Parathyroid adenoma (tissue), 2 donors: ENCODE measurements around the gene USP1.

Experiments used
- H2AFZ ChIP-seq: fragments of 300-600 bp; sonication (generic); one replicate; pipeline ENCODE4 v1.7.0; 2017; ENCODE audit warnings: antibody characterized with exemption, mild to moderate bottlenecking
- H3K27ac ChIP-seq: fragments of 300-600 bp; sonication (generic); one replicate; pipeline ENCODE4 v1.7.0; 2017
- H3K27me3 ChIP-seq: fragments of 300-600 bp; sonication (generic); one replicate; pipeline ENCODE4 v1.7.0; 2017; ENCODE audit warnings: low read length; ENCODE audit not compliant: control insufficient read depth, insufficient read depth
- H3K36me3 ChIP-seq: fragments of 300-600 bp; sonication (generic); one replicate; pipeline ENCODE4 v1.7.0; 2017; ENCODE audit warnings: low read length; ENCODE audit not compliant: control insufficient read depth, insufficient read depth
- H3K4me1 ChIP-seq: fragments of 300-600 bp; sonication (generic); one replicate; pipeline ENCODE4 v1.7.0; 2017; ENCODE audit warnings: control low read depth
- H3K4me2 ChIP-seq: fragments of 300-600 bp; sonication (generic); one replicate; pipeline ENCODE4 v1.7.0; 2017; ENCODE audit warnings: low read length
- H3K4me3 ChIP-seq: fragments of 300-600 bp; sonication (generic); one replicate; pipeline ENCODE4 v1.7.0; 2017; ENCODE audit warnings: low read depth, low read length
- H3K79me2 ChIP-seq: fragments of 300-600 bp; sonication (generic); one replicate; pipeline ENCODE4 v1.7.0; 2017; ENCODE audit warnings: control low read depth
- H3K9ac ChIP-seq: fragments of 300-600 bp; sonication (generic); one replicate; pipeline ENCODE4 v1.7.0; 2017; ENCODE audit warnings: mild to moderate bottlenecking
- H3K9me3 ChIP-seq: fragments of 300-600 bp; sonication (generic); one replicate; pipeline ENCODE4 v1.7.0; 2017; ENCODE audit warnings: low read length; ENCODE audit not compliant: control insufficient read depth
- TF ChIP-seq, protein P1 (sequence below): fragments of 300-600 bp; sonication (generic); IDR thresholded peaks from one replicate; pipeline ENCODE4 v1.7.0; 2017; ENCODE audit warnings: antibody characterized with exemption, mild to moderate bottlenecking
- donor health status: primary hyperparathyroidism.

The USP1 gene

GRCh38 chr1:62487956-62488355 lies 51.1 kb downstream of the USP1 start:
- Histone ChIP-seq H3K27me3 (no peaks in the 10 kb centered on the region), H3K4me1 (no peaks in the 10 kb centered on the region), H3K4me2 (no peak overlapping the region), H3K4me3 (no peak overlapping the region), H3K9ac (no peak overlapping the region), H3K79me2 (no peaks in the 10 kb centered on the region), H3K9me3 (no peaks in the 10 kb centered on the region), H3K36me3 (no peaks in the 10 kb centered on the region), H3K27ac (no peak overlapping the region), H2AFZ (no peak overlapping the region)
- TF ChIP-seq, protein P1, sequence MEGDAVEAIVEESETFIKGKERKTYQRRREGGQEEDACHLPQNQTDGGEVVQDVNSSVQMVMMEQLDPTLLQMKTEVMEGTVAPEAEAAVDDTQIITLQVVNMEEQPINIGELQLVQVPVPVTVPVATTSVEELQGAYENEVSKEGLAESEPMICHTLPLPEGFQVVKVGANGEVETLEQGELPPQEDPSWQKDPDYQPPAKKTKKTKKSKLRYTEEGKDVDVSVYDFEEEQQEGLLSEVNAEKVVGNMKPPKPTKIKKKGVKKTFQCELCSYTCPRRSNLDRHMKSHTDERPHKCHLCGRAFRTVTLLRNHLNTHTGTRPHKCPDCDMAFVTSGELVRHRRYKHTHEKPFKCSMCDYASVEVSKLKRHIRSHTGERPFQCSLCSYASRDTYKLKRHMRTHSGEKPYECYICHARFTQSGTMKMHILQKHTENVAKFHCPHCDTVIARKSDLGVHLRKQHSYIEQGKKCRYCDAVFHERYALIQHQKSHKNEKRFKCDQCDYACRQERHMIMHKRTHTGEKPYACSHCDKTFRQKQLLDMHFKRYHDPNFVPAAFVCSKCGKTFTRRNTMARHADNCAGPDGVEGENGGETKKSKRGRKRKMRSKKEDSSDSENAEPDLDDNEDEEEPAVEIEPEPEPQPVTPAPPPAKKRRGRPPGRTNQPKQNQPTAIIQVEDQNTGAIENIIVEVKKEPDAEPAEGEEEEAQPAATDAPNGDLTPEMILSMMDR = no peak

DNA sequence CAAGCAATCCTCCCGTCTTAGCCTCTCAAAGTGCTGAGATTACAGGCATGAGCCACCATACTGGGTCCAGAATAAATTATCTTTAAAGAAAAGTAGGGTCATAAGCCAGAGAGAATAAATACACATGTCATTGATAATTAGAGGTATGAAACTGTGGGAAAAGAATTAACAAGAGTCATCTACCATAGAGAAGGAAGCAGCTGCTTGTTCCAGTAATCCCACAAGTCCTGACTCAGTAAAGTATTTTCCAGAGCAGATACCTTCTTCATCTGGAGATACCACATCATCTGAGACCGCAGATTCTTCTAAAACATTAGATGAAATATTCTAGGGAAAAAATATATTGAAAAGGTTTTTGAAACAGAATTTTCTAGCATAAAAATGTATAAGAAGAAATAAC lies 55.7 kb downstream of the USP1 start:
- H3K4me3 ChIP-seq = no peak overlapping the region
- H3K27ac ChIP-seq = no peak overlapping the region
- TF ChIP-seq, protein P1 = no peak
- no peak overlapping the region for H2AFZ ChIP-seq
- no peak overlapping the region for H3K4me2 ChIP-seq
- H3K4me1 ChIP-seq = no peaks in the 10 kb centered on the region
- no peaks in the 10 kb centered on the region for H3K79me2 ChIP-seq
- H3K9me3 ChIP-seq = no peaks in the 10 kb centered on the region
- no peaks in the 10 kb centered on the region for H3K36me3 ChIP-seq
- no peaks in the 10 kb centered on the region for H3K27me3 ChIP-seq
- H3K9ac ChIP-seq = no peak overlapping the region

- Histone ChIP-seq H3K36me3 (no peaks in the 10 kb centered on the region), H3K4me1 (no peaks in the 10 kb centered on the region), H3K4me2 (no peak overlapping the region)
Observed at GRCh38 chr1:62493656-62494055, 56.8 kb downstream of the USP1 start.

GRCh38 chr1:62494137-62494536 lies 57.3 kb downstream of the USP1 start:
- no peak overlapping the region for H3K4me2 ChIP-seq
- H3K27ac ChIP-seq = no peak overlapping the region
- no peaks in the 10 kb centered on the region for H3K27me3 ChIP-seq
- H3K9me3 ChIP-seq = no peaks in the 10 kb centered on the region
- no peak overlapping the region for H2AFZ ChIP-seq
- H3K9ac ChIP-seq = no peak overlapping the region
- TF ChIP-seq, protein P1 = no peak
- no peaks in the 10 kb centered on the region for H3K79me2 ChIP-seq
- no peaks in the 10 kb centered on the region for H3K36me3 ChIP-seq
- H3K4me3 ChIP-seq = no peak overlapping the region
- H3K4me1 ChIP-seq = no peaks in the 10 kb centered on the region

More at GRCh38 chr1:62493656-62494055, 56.8 kb downstream of the USP1 start:
- Histone ChIP-seq H3K9me3 (no peaks in the 10 kb centered on the region), H2AFZ (no peak overlapping the region), H3K79me2 (no peaks in the 10 kb centered on the region), H3K4me3 (no peak overlapping the region), H3K27me3 (no peaks in the 10 kb centered on the region), H3K27ac (no peak overlapping the region), H3K9ac (no peak overlapping the region)
- TF ChIP-seq, protein P1 = no peak

DNA sequence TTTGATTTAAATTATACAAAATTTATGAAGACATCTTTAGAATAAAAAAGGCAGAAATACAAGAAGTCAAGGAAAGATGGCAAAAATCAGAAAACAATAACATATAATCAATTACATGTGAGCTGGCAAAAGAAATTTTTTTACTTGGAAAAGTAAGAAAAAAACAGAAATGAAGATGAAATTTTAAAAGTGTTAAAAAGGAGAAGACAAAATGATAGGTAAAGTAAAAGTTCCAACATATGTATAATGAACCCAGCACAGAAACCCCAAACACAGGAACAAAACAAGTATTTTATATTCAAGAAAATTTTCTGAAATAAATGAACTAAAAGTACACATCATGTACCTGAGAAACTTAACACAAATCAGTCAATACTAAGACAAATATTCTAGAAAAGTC lies 63.4 kb downstream of the USP1 start:
- Histone ChIP-seq H3K9ac (no peak overlapping the region), H3K4me2 (no peak overlapping the region), H3K4me1 (no peaks in the 10 kb centered on the region), H3K4me3 (no peak overlapping the region), H3K27ac (no peak overlapping the region), H3K27me3 (no peaks in the 10 kb centered on the region), H3K79me2 (no peaks in the 10 kb centered on the region), H3K36me3 (no peaks in the 10 kb centered on the region), H3K9me3 (no peaks in the 10 kb centered on the region), H2AFZ (no peak overlapping the region)
- TF ChIP-seq, protein P1 = no peak
